NCI-H1694 treated with DMSO at 0.1 percent for 48 hours (cell line): ENCODE results near the gene THADA.
"Not testable (repeated sequence)": the region's sequence is repeated elsewhere in the genome, so short reads cannot be mapped to it uniquely, and the experiment has no call there.

Experiments
- DNase-seq: peaks from one replicate; lab custom pipeline; 2025; lab: John Stamatoyannopoulos, UW

THADA gene

GRCh38 chr2:43605079-43605655 lies 9.3 kb upstream of the THADA start:
- peak; percentile 33 for DNase-seq

- no peak for DNase-seq
Measured at GRCh38 chr2:43604674-43605073, 8.8 kb upstream of the THADA start.

- not testable (repeated sequence) for DNase-seq
Measured at GRCh38 chr2:43600596-43600995, 4.8 kb upstream of the THADA start.

- no peak for DNase-seq
Measured at GRCh38 chr2:43594875-43595274, 963 bp downstream of the THADA start.

GRCh38 chr2:43593254-43593653 lies 2.6 kb downstream of the THADA start:
- no peak for DNase-seq

GRCh38 chr2:43592443-43592842 lies 3.4 kb downstream of the THADA start:
- DNase-seq: no peak

GRCh38 chr2:43585708-43586107 lies 10.1 kb downstream of the THADA start:
- no peak for DNase-seq

- DNase-seq: no peak
Measured at GRCh38 chr2:43579275-43579981, 16.4 kb downstream of the THADA start.

GRCh38 chr2:43576981-43577892 lies 18.6 kb downstream of the THADA start:
- DNase-seq: peak; percentile 61

GRCh38 chr2:43572244-43572643 lies 23.6 kb downstream of the THADA start:
- no peak for DNase-seq

- DNase-seq: no peak
Measured at GRCh38 chr2:43569921-43570320, 25.9 kb downstream of the THADA start.

- DNase-seq: no peak
Measured at GRCh38 chr2:43568228-43568627, 27.6 kb downstream of the THADA start.

- no peak for DNase-seq
Measured at GRCh38 chr2:43566461-43566729, 29.4 kb downstream of the THADA start.

- no peak for DNase-seq
Measured at GRCh38 chr2:43563679-43564078, 32.2 kb downstream of the THADA start.

- no peak for DNase-seq
Measured at GRCh38 chr2:43560231-43560547, 35.6 kb downstream of the THADA start.

- DNase-seq: no peak
Measured at GRCh38 chr2:43559391-43560230, 36.2 kb downstream of the THADA start.

- no peak for DNase-seq
Measured at GRCh38 chr2:43557196-43557595, 38.6 kb downstream of the THADA start.

- DNase-seq: no peak
Measured at GRCh38 chr2:43556256-43556655, 39.6 kb downstream of the THADA start.

- no peak for DNase-seq
Measured at GRCh38 chr2:43553341-43553855, 42.4 kb downstream of the THADA start.

GRCh38 chr2:43551990-43552389 lies 43.8 kb downstream of the THADA start:
- DNase-seq: no peak

- DNase-seq: not testable (repeated sequence)
Measured at GRCh38 chr2:43548381-43548780, 47.5 kb downstream of the THADA start.

GRCh38 chr2:43542285-43542933 lies 53.4 kb downstream of the THADA start:
- DNase-seq: peak; percentile 62
